ENCODE results near the gene ERGIC3.

DNA sequence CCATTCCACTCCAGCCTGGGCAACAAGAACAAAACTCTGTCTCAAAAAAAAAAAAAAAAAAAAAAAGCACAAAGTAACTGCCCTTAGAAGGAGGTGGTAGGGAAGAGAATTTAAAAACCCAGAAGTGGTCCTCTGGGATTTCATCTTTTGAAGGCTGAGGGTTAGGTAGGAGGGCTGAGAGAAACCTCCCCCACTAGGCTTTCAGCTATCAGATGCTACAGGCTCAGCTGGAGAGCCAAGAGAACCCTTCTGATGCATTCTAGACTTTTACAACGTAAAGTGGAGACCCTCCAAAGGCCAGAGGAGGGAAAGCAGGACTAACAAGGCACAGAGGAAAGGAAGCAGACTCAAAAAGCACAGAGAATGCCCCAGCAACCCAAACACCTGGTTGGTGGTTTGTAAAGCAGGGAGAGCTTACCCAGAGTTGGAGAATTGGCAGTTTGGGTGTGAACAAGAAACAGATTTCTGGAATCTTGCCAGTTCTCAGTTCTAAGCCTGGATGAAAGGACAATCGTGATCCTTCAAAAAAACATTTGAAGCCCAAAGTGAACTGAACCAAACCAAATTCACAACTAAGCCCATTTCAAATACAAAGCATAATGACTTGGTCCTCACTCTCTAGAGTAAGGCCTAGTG, 50.6 kb downstream of the ERGIC3 start:
- TF ChIP-seq RAD51 (IDR thresholded peaks at IDR 0.05), result no peak
- TF ChIP-seq, protein P1, sequence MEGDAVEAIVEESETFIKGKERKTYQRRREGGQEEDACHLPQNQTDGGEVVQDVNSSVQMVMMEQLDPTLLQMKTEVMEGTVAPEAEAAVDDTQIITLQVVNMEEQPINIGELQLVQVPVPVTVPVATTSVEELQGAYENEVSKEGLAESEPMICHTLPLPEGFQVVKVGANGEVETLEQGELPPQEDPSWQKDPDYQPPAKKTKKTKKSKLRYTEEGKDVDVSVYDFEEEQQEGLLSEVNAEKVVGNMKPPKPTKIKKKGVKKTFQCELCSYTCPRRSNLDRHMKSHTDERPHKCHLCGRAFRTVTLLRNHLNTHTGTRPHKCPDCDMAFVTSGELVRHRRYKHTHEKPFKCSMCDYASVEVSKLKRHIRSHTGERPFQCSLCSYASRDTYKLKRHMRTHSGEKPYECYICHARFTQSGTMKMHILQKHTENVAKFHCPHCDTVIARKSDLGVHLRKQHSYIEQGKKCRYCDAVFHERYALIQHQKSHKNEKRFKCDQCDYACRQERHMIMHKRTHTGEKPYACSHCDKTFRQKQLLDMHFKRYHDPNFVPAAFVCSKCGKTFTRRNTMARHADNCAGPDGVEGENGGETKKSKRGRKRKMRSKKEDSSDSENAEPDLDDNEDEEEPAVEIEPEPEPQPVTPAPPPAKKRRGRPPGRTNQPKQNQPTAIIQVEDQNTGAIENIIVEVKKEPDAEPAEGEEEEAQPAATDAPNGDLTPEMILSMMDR (IDR thresholded peaks at IDR 0.05 in 2 of 3, conservative IDR thresholded peaks at IDR 0.05 in 1 of 3; ENCODE audit: control insufficient read depth in 2 of 3, extremely low read depth in 1 of 3, insufficient read depth in 1 of 3, low read depth in 3 of 3, low read length in 3 of 3), result no peak
- TF ChIP-seq EZH2 (IDR thresholded peaks at IDR 0.05; ENCODE audit: borderline replicate concordance, control insufficient read depth, low read depth, low read length), result no peak
- TF ChIP-seq, protein P2, sequence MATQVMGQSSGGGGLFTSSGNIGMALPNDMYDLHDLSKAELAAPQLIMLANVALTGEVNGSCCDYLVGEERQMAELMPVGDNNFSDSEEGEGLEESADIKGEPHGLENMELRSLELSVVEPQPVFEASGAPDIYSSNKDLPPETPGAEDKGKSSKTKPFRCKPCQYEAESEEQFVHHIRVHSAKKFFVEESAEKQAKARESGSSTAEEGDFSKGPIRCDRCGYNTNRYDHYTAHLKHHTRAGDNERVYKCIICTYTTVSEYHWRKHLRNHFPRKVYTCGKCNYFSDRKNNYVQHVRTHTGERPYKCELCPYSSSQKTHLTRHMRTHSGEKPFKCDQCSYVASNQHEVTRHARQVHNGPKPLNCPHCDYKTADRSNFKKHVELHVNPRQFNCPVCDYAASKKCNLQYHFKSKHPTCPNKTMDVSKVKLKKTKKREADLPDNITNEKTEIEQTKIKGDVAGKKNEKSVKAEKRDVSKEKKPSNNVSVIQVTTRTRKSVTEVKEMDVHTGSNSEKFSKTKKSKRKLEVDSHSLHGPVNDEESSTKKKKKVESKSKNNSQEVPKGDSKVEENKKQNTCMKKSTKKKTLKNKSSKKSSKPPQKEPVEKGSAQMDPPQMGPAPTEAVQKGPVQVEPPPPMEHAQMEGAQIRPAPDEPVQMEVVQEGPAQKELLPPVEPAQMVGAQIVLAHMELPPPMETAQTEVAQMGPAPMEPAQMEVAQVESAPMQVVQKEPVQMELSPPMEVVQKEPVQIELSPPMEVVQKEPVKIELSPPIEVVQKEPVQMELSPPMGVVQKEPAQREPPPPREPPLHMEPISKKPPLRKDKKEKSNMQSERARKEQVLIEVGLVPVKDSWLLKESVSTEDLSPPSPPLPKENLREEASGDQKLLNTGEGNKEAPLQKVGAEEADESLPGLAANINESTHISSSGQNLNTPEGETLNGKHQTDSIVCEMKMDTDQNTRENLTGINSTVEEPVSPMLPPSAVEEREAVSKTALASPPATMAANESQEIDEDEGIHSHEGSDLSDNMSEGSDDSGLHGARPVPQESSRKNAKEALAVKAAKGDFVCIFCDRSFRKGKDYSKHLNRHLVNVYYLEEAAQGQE (IDR thresholded peaks at IDR 0.05; ENCODE audit: low read depth, low read length), result no peak
- no peak for TF ChIP-seq SREBF1 (IDR thresholded peaks at IDR 0.05; ENCODE audit: low read length)
- TF ChIP-seq NFXL1 (IDR thresholded peaks at IDR 0.05; ENCODE audit: borderline replicate concordance), result no peak
- TF ChIP-seq SUZ12 (IDR thresholded peaks at IDR 0.05; ENCODE audit: unreplicated experiment), result no peak
- TF ChIP-seq EP300 (IDR thresholded peaks at IDR 0.05; ENCODE audit: borderline replicate concordance in 1 of 2, control insufficient read depth in 1 of 2, low read depth in 2 of 2, low read length in 2 of 2), result no peak
- TF ChIP-seq POLR2AphosphoS2 (IDR thresholded peaks at IDR 0.05; ENCODE audit: low read depth, low read length), result no peak
- TF ChIP-seq POLR2AphosphoS5 (IDR thresholded peaks at IDR 0.05; ENCODE audit: low read length), result no peak
- no peak for TF ChIP-seq POLR2A (IDR thresholded peaks at IDR 0.05; ENCODE audit: low read depth, low read length)
- no peak for TF ChIP-seq HDGF (IDR thresholded peaks at IDR 0.05)
- no peak for TF ChIP-seq CREB1 (IDR thresholded peaks at IDR 0.05; ENCODE audit: low read depth)

Data from GM12878 (cell line).